Measurements from ENCODE around the gene SPSB4.

- TF ChIP-seq POLR2AphosphoS5 (IDR thresholded peaks at IDR 0.05; ENCODE audit: insufficient read depth, low read depth, low read length) = no peak
- TF ChIP-seq CTCF (IDR thresholded peaks at IDR 0.05; ENCODE audit: extremely low read depth in 1 of 2, insufficient read depth in 1 of 2, low read depth in 1 of 2, low read length in 2 of 2) = no peak
- TF ChIP-seq MYC (IDR thresholded peaks at IDR 0.05; ENCODE audit: low read depth, low read length) = no peak
These were observed 45.8 kb downstream of the SPSB4 start for GRCh38 chr3:141096981-141097380.
